CMK (cell line): ENCODE results near the gene CPZ.
"Not testable (repeated sequence)": the region's sequence is repeated elsewhere in the genome, so short reads cannot be mapped to it uniquely, and the experiment has no call there.

Experiments
- DNase-seq: peaks from one replicate; pipeline ENCODE4 v3.0.0-alpha.2; 2010; ENCODE audit warnings: low read depth

Gene CPZ

GRCh38 chr4:8653326-8654000 lies 60.9 kb downstream of the CPZ start:
- no peak for DNase-seq

- not testable (repeated sequence) for DNase-seq
Measured at GRCh38 chr4:8654139-8654538, 61.6 kb downstream of the CPZ start.

DNA sequence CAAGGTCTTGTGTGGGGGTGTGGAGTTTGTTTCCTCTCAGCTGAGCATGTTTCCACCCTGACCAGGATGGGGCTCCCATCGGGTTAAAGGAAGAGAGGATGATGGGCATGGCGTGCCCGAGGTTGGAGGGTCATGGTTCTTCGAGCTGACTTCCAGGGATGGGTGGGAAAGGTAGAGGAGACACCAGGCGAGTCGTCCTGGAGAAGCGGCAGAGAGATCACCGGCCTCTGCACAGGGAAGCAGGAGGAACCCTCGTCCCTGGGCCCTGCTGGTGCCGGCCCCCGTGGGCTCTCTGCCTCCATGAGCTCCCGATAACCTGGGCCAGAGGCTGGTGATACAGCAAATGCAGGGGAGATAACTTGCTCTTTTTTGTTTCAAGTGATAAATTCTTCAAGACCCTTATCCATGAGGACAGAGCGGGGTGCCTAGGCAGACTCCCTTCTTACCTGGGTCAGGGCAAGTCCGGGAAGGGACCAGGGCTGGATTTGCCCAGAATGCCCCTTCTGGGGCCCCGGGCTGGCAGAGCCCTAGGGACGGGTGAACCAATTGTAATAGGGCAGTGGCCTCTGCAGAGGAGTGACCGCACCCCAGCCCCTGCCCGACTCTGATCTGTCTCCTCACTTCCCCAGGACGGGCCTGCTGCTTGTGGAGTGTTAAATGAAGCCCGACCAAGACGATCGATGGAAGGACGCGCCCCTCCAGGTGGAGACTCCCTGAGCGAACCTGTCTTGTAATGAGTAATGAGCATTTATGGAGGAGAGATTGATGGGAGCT lies 63.0 kb downstream of the CPZ start:
- DNase-seq = no peak

- no peak for DNase-seq
Measured at GRCh38 chr4:8656185-8656517, 63.6 kb downstream of the CPZ start.

GRCh38 chr4:8656711-8657380 lies 64.3 kb downstream of the CPZ start:
- DNase-seq = no peak

DNA sequence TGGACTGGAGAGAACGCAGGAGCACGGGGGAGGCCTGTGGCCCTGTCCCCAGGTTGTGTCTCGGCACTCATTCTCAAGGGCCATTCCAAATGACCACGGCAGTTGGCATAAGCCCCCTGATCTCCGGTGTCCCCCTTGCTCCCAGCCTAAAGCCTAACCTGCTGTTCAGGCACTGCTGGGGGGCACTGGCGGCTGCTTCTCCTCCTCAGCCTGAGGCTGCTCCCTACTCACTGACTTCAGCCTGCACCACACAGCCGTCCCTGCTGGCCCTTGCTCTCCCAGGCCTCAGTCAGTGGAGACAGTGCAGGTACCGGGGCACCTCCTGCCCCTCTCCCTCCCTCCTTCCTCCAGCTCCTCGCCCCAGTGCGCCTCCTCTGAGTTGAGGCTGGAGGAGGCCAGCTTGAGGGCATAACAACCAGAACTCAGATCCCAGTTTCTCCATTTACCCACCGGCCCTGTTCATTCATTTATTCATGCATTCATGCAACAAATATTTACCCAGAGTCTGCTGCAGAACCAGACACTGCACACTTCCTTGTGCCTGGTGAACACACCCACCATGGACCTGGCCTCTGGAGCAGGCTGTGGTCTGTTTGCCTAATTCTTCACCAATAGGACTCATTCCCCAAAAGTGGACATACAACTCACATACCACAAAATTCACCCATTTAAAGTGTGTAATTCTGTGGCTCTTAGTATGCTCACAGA lies 65.0 kb downstream of the CPZ start:
- no peak for DNase-seq

DNA sequence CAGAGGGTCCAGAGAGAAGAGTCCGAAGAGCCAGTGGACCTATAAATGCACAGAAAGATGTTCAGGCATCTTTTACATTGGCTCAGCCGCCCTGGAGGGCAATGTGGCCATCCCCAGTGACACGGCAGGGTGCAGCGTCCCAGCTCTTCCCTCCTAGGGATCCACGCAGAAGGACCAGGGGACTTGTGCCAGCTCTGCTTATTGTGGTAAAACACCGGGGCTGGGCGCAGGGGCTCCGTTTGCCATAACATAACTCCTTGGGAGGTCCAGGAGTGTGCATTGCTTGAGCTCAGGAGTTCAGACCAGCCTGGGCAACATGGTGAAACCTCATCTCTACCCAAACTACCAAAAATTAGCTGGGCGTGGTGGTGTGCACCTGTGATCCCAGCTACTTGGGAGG lies 70.2 kb downstream of the CPZ start:
- no peak for DNase-seq

DNA sequence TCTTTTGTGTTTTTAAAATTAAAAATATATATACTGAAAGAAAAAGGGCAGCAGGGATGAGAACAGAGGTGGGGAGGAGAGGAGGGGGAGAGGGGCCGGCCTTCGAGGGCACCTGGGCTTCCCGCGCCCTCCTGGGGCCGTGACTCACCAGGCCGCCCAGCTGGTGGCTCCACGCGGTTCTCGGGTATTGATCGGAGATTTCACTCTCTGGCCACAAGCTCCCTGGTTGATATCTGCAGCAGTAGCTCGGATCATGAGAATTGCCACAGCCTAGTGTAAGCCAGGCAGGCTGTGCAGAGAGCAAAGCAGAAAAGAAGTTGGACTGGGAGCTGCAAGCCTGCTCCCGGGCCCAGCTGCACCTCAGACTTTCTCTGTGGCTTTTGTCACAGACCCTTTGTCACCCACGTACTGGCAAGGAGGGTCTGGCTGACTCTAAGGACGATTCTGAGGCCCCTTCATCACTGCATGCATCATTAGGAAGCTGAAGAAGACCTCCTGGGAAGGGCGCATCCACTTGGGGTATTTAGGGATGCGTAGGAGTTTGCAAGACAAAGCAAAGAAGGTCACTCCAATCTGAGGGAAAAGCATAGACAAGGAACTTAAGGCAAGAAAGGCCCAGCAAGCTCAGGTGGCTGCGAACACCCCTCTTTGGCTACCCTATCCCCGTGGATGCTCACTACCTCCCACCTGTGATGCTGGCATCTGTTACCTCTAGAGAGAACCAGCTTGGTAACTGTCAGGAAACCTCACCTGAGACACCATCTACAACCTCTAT lies 71.7 kb downstream of the CPZ start:
- no peak for DNase-seq

DNA sequence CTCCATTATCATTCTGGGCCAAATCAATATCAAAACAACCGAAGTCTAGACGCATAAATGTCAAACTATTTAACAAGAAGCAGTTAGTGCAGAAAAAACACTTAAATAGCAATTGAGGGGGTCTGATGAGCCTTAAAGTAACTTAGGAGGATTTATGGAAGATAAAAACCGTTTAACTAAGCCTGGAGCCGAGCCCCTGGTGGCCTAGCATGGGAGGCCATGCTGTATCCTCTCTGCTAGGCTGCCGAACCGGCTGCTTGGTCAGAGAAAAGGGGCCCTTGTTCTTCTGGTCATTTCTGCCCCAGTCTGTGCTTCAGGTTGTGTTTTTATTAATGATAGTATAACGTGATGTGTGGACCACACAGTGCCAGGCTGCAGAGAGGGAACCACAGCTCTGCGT lies 72.4 kb downstream of the CPZ start:
- DNase-seq = no peak

DNA sequence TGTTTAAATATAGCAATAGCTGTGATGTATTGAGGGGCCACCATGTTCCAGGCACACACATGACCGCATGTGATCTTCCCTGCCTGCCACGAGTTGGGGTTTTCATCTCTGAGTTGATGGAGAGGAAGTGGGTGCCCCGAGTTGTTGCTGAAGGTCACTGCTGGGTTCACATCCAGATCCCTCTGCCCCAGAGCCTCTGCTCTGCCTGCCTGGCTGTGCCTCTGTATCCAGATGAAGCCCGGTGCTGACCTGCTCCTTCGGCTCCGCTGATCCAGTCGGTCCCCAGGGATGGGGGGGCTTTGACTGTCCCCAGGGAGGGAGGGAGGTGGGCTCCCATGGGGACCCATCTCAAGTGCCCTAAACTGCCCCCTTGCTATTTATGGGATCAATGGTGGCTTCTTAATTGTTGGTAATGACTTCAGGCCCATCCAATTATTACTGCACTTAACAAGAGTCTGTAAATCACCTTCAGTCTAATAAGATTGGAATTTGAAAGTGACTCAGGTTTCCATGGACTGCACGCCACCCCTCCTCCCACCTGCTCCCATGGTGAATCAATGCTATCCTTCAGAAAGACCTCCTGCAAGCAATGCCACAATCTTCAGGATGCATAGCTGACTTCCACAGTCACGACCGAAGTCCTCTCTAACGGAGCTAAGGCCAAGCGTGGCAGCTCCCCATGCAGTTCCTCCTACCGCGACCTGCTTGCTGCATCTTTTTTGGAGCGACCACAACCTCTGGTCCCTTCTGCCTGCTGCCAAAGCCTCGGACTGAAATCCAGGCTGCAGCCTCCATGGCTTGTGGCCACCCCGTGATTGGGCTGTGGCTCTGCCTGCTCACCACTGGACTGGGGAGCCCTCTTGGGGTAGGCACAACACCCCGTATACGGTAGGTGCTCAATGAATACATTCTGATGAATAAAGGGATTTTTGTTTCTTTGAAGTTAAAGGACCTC lies 73.1 kb downstream of the CPZ start:
- no peak for DNase-seq

DNA sequence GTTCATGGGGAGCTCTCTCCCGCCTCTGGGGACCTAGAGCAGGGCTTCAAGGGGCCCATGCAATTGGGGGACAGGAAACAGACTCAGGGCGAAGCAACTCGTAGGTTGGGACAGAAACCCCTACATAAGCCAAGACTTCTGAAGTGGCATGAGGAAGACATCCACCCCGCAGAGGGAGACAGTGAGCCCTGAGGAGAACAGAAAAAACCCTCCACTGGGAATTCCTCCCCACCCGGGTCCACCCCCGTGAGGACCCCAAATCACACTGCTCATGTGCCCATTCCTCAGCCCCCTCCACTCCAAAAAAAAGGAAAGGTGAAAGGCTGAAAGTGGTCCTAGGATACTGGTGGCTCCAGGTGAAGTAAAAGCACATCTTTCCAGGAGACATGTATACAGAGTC lies 74.0 kb downstream of the CPZ start:
- no peak for DNase-seq
